ENCODE measurements around the gene STX11. TPM values are rescaled to one million over a fixed set of nuclear protein-coding genes. Genes with fewer than 3 reads are reported as not detected.

STX11 gene
- total RNA-seq, 1 experiment from 2014 or later: 0.69 TPM

DNA sequence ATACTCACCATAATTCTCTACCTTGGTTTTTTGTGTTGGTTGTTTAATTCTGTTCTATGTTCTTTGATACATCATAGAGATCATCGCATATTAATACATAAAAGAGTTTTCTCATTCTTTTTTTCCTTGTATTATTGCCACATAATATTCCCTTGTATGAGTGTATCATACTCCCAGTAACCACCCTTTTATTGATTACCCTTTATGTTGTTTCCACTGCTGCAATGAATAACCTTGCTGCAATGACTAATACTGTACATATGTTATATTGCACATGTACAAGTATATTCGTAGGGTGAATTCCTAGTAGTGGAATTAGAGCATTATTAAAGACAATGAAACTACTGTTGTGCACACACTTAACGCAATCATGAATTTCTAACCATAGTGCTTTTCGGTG is 45.8 kb upstream of the STX11 start:
- peak; percentile 42 for ATAC-seq
- POLR2A ChIA-PET: no interaction called here
- no peak for TF ChIP-seq SIN3A (IDR thresholded peaks at IDR 0.05; ENCODE audit: low read depth)
- TF ChIP-seq POLR2A (IDR thresholded peaks at IDR 0.05; ENCODE audit: borderline replicate concordance, extremely low read depth, insufficient read depth, insufficient read length): no peak
- TF ChIP-seq REST (IDR thresholded peaks at IDR 0.05; ENCODE audit: low read depth): no peak
- TF ChIP-seq FOSL1 (IDR thresholded peaks at IDR 0.05; ENCODE audit: low read depth): no peak
- TF ChIP-seq ZBTB33 (IDR thresholded peaks at IDR 0.05; ENCODE audit: extremely low read depth, insufficient replicate concordance, low read length): no peak
- TF ChIP-seq POLR2AphosphoS5 (IDR thresholded peaks at IDR 0.05; ENCODE audit: low read depth, low read length): no peak
- no peak for TF ChIP-seq YY1 (IDR thresholded peaks at IDR 0.05; ENCODE audit: extremely low read depth, insufficient replicate concordance, low read depth, low read length)
- TF ChIP-seq, protein P1, sequence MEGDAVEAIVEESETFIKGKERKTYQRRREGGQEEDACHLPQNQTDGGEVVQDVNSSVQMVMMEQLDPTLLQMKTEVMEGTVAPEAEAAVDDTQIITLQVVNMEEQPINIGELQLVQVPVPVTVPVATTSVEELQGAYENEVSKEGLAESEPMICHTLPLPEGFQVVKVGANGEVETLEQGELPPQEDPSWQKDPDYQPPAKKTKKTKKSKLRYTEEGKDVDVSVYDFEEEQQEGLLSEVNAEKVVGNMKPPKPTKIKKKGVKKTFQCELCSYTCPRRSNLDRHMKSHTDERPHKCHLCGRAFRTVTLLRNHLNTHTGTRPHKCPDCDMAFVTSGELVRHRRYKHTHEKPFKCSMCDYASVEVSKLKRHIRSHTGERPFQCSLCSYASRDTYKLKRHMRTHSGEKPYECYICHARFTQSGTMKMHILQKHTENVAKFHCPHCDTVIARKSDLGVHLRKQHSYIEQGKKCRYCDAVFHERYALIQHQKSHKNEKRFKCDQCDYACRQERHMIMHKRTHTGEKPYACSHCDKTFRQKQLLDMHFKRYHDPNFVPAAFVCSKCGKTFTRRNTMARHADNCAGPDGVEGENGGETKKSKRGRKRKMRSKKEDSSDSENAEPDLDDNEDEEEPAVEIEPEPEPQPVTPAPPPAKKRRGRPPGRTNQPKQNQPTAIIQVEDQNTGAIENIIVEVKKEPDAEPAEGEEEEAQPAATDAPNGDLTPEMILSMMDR (IDR thresholded peaks at IDR 0.05 in 2 of 3, conservative IDR thresholded peaks at IDR 0.05 in 1 of 3; ENCODE audit: borderline replicate concordance in 1 of 3, insufficient read depth in 1 of 3, low read depth in 2 of 3, low read length in 2 of 3): no peak
- TF ChIP-seq, protein P2, sequence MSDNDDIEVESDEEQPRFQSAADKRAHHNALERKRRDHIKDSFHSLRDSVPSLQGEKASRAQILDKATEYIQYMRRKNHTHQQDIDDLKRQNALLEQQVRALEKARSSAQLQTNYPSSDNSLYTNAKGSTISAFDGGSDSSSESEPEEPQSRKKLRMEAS (IDR thresholded peaks at IDR 0.05): no peak
- no peak for TF ChIP-seq ELF1 (IDR thresholded peaks at IDR 0.05; ENCODE audit: borderline replicate concordance, low read depth)
- TF ChIP-seq CBX3 (IDR thresholded peaks at IDR 0.05; ENCODE audit: low read depth): no peak

More for the DNA sequence above, 45.8 kb upstream of the STX11 start:
- intact Hi-C loops (cut with micrococcal nuclease): loop anchor here (2.0 to 10.0 kb wide), 2 partner anchors 112 to 1110 kb away; no protein-coding TSS in a partner anchor
- Histone ChIP-seq H3K4me1 (ENCODE audit: control insufficient read depth in 1 of 2, insufficient read depth in 2 of 2, low read length in 2 of 2) (no peaks in the 10 kb centered on the region), H3K9me3 (ENCODE audit: control insufficient read depth in 1 of 2, insufficient read depth in 1 of 2, low read depth in 1 of 2, low read length in 2 of 2) (no peaks in the 10 kb centered on the region), H4K20me1 (ENCODE audit: insufficient read depth) (no peaks in the 10 kb centered on the region), H3K4me2 (ENCODE audit: low read length) (no peak overlapping the region), H3K9me2 (ENCODE audit: insufficient read depth) (no peaks in the 10 kb centered on the region), H3K36me3 (ENCODE audit: control insufficient read depth in 1 of 2, insufficient read depth in 2 of 2, low read length in 2 of 2) (no peaks in the 10 kb centered on the region), H2AFZ (ENCODE audit: low read depth, low read length, poor library complexity, severe bottlenecking) (peak overlapping the region; percentile 66), H3K4me3 (replicated peaks in 1 of 2; ENCODE audit: low read depth in 1 of 2, low read length in 2 of 2) (no peak overlapping the region), H3K27me3 (ENCODE audit: insufficient read depth, low read length) (no peaks in the 10 kb centered on the region), H3K79me2 (ENCODE audit: insufficient read depth, low read length) (no peaks in the 10 kb centered on the region), H3K27ac (ENCODE audit: low read depth, low read length) (no peak overlapping the region), H3K9ac (ENCODE audit: low read length) (no peak overlapping the region)
- no TSS peak for BruUV-seq (replicated peaks)
- no peak for DNase-seq (ENCODE audit: low read depth, low spot score)
- RAD21 ChIA-PET (ENCODE audit: low non-redundant PET in 1 of 2, low total read pairs in 2 of 2, uncharacterized antibody in 2 of 2, unreplicated experiment in 2 of 2): interaction anchor here (0.6 to 1.0 kb wide), 3 partner anchors 377 to 1783 kb away, joined by 3 to 5 read pairs (median 3); no protein-coding TSS in a partner anchor
- CTCF ChIA-PET: interaction anchor here (0.8 to 1.5 kb wide), 10 partner anchors 12 to 1033 kb away, joined by 3 to 21 read pairs (median 3); no protein-coding TSS in a partner anchor
